WI38 (cell line): ENCODE results near the gene RRAD.

Experiments
- H3K4me3 ChIP-seq: 2 replicates; pipeline ENCODE4 v1.5.1; 2011; ENCODE audit warnings: low read depth, mild to moderate bottlenecking, control low read depth, low read length
- TF ChIP-seq, protein P1 (sequence below): IDR thresholded peaks from 2 replicates; pipeline ENCODE4 v1.5.1; 2012; ENCODE audit warnings: low read depth, mild to moderate bottlenecking, control low read depth, low read length

RRAD gene

DNA sequence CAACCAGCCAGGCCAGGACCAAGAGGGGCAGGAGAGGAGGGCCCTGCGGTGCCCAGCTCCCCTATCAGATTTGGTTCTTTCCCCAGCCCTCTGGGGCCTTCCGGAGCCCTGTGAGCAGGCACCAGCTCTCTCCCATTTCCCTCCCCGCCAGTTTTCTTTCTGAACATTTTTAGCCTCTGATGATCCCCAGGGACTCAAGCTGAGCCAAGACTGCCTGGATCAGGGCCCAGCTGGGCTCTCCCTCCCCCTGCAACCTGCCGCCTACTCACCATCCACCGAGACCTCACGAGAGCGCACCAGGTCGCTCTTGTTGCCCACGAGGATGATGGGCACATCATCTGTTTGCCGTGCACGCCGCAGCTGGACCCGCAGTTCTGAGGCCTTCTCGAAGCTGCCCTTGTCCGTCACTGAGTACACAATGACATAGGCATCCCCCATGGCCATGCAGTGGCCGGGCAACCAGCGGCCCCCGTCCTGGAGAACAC lies 2.0 kb downstream of the RRAD start:
- no peak overlapping the region for H3K4me3 ChIP-seq
- TF ChIP-seq, protein P1, sequence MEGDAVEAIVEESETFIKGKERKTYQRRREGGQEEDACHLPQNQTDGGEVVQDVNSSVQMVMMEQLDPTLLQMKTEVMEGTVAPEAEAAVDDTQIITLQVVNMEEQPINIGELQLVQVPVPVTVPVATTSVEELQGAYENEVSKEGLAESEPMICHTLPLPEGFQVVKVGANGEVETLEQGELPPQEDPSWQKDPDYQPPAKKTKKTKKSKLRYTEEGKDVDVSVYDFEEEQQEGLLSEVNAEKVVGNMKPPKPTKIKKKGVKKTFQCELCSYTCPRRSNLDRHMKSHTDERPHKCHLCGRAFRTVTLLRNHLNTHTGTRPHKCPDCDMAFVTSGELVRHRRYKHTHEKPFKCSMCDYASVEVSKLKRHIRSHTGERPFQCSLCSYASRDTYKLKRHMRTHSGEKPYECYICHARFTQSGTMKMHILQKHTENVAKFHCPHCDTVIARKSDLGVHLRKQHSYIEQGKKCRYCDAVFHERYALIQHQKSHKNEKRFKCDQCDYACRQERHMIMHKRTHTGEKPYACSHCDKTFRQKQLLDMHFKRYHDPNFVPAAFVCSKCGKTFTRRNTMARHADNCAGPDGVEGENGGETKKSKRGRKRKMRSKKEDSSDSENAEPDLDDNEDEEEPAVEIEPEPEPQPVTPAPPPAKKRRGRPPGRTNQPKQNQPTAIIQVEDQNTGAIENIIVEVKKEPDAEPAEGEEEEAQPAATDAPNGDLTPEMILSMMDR = no peak

DNA sequence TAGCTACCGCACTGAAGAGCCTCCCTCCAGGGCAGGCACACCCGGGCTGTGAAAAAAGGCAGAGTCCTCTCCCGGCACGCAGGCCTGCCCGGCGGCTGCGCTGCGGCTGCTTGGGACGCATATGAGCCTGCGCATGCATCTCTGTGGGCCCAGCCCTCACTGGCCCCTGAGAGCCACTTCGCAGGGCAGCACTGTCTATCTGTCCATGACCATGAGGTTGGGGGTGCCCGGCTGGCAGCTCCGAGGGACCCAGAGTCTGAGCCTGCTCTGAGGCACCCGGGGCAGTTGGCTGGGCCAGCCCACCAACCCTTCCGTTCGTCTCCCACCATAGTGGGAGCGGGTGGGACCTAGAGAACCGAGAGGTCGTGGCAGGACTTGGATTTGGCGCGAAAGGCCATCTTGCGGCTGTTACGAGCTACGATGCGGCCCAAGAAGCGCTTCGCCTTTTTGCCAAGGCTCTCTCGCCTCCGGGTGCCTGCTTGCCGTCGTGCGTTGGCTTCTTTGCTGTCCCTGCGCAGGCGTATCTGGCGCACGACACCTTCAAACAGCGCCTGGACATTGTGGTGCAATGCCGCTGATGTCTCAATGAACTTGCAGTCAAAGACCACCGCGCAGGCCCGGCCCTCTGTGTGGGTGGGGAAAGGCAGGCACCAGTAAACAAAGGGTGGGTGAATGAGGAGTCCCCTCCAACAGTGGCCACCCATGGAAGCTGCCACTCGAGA lies 3.4 kb downstream of the RRAD start:
- TF ChIP-seq, protein P1 = no peak
- no peak overlapping the region for H3K4me3 ChIP-seq

DNA sequence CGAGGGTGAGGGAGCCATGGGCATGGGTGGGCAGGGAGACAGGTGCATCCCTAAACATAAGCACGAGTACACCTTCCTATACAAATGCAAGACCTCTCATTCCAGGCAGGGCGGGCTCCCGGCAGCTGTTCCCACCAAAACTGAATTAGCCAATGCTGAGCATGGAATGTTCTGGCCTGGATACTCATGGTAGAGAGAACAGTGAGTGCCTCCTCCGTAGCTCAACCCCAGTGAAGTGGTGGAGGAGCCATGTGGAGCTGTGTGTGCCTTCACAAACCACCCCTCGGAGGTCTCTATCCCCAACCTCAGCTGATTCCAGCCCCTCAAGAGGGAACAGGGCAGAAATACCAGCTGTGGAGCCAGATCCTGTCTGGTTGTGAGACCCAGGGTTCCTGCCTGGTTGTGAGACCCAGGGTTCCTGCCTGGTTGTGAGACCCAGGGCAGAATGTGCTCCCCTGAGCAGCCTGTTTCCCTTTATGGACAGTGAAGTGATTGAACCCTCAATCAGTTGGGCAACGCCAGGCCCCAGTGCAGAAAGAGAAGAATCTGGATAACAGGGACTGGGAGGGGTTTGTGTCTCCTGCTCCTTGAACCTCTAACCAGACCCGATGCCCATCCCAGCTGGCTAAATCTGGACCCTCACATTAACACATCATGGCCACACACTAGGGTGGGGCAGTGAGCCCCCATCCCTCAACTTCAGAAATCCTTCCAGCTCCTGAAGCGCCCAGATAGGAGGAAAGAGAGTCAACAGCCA lies 4.2 kb downstream of the RRAD start:
- TF ChIP-seq, protein P1 = no peak
- H3K4me3 ChIP-seq = no peak overlapping the region

DNA sequence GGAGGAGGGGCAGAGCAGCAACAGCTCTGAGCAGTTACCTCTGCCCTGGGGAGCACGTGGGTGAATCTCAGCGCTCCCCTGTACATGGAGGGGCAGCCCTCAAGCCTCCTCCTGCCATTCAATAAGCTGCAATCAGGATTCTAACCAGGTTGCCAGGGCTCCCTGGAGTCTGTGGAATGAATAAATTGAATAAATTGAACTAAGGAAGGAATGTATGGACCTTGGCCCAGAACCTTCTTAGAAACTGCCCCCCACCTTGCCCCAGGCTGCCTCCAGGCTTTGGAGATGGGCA lies 5.1 kb downstream of the RRAD start:
- TF ChIP-seq, protein P1 = no peak
- H3K4me3 ChIP-seq = no peak overlapping the region

DNA sequence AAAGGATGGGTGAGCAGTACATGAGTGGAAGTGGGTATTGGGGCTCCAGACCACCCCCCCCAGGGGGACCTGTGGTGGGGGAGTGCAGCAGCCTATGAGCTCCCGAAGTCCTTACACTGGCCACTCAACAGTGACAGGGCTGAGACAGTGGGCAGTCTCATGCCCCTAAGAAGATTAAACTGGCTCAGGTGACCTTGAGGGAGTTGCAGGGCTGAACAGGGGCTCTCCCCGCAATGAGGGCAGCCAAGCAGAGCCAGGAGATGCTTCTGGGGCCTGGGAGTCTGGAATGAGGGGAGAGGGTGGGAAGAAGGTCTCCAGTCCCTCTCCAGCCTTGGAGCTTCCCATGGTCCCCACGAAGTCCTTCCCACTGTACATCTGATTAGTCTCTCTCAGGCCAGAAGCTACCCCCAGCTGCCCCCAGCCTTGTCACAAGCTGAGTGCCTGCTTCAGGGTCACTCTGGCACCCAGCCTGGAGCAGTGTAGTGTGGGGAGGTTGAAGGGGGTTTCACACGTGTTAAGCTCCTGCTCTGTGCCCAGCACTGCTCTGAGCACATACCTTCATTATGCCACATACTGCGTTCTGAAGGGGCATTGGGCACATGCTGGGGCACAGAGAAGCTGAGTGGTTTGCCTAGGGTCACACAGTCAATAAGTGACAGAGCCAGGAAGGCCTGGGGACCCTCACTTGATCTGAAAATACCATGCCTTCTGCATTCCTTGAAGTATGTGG lies 5.6 kb downstream of the RRAD start:
- TF ChIP-seq, protein P1 = no peak
- no peak overlapping the region for H3K4me3 ChIP-seq

DNA sequence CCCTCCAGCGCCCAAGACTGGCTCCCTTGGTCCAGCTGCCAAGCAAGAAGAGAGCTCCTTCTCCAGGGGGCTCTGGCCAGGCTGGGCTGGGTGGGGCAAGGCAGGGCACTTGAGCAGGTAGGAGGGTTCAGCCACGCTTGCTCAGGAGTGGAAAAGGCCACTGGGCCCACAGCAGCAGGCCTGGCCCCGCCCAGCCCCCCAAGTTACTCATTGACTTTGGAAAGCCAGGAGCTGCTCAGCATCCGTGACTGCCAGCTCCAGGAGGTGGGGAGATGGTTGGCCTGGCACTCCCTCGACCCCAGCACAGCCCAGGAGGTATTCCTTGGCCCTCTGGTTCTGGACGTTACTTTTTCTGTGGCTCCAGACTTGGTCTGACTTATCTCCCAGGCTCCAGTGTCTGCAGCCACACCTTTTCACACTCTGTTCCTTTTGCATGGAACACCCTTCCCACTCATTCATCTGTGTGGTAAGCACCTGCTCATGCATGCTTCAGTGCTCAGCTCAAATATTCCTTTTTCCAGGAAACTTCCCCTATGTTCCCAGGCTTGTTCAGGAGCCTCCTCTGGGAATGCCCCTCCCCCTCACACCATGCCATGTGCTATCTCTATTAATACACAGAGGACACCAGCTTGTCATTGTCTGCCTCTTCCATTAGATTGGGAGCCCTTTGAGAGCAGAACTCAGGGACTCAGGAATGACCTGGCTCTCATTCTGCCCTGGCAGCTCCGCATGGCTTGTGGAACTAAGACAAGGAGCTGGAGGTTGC lies 6.3 kb downstream of the RRAD start, which contains the start of gene CDH16:
TSS of gene CDH16 (minus strand) at position 83 of the 766 bp plus-strand sequence. CDS start 820 bp downstream, outside the sequence.
- H3K4me3 ChIP-seq = no peak within 1 kb of the TSS
- TF ChIP-seq, protein P1 = no peak
